ENCODE data around the gene NEK5. TPM values are rescaled to one million over a fixed set of nuclear protein-coding genes. Genes with fewer than 3 reads are reported as not detected.
"Not testable (repeated sequence)": the region's sequence is repeated elsewhere in the genome, so short reads cannot be mapped to it uniquely, and the experiment has no call there.

NEK5 gene
- total and polyA plus RNA-seq, 2 experiments from 2014 or later: 1.2 to 1.3 TPM

GRCh38 chr13:52033039-52033438, 95.8 kb downstream of the NEK5 start:
- H3K4me2 ChIP-seq: no peak overlapping the region
- no peaks in the 10 kb centered on the region for H4K20me1 ChIP-seq (ENCODE audit: insufficient read depth, poor library complexity, severe bottlenecking)
- peaks cover 7% of the 10 kb centered on the region for H3K4me1 ChIP-seq (ENCODE audit: insufficient read depth)
- no peak overlapping the region for H3K4me3 ChIP-seq
- WGBS (ENCODE audit: low lambda C conversion rate, missing lambda C conversion rate): 94% methylated on average over 2 of the region's 2 CpGs
- H3K27me3 ChIP-seq: no peaks in the 10 kb centered on the region
- H3K36me3 ChIP-seq (replicated peaks; ENCODE audit: insufficient read depth, low read depth): no peaks in the 10 kb centered on the region
- no peak overlapping the region for H3K27ac ChIP-seq
- peaks cover 20% of the 10 kb centered on the region for H3K79me2 ChIP-seq
- H3K9me2 ChIP-seq (replicated peaks; ENCODE audit: insufficient read depth): no peaks in the 10 kb centered on the region
- no peak for DNase-seq (ENCODE audit: low spot score)
- no peaks in the 10 kb centered on the region for H3K9me3 ChIP-seq (ENCODE audit: low read depth)
- no peak for TF ChIP-seq EZH2 (IDR thresholded peaks at IDR 0.05; ENCODE audit: borderline replicate concordance)
- no peak for TF ChIP-seq EZH2phosphoT487 (IDR thresholded peaks at IDR 0.05; ENCODE audit: low read depth, severe bottlenecking, unreplicated experiment)
- TF ChIP-seq CTCF (IDR thresholded peaks at IDR 0.05; ENCODE audit: poor library complexity): no peak
- H2AFZ ChIP-seq: no peak overlapping the region

- H3K9me3 ChIP-seq (ENCODE audit: low read depth); H3K4me3 ChIP-seq; DNase-seq (ENCODE audit: low spot score); H2AFZ ChIP-seq; H3K36me3 ChIP-seq (replicated peaks; ENCODE audit: insufficient read depth, low read depth); H3K27me3 ChIP-seq; H3K4me2 ChIP-seq; H4K20me1 ChIP-seq (ENCODE audit: insufficient read depth, poor library complexity, severe bottlenecking); H3K9me2 ChIP-seq (replicated peaks; ENCODE audit: insufficient read depth); H3K27ac ChIP-seq: not testable (repeated sequence)
- Histone ChIP-seq H3K4me1 (ENCODE audit: insufficient read depth) (peaks cover 13% of the 10 kb centered on the region), H3K79me2 (peaks cover 44% of the 10 kb centered on the region)
- 98% methylated on average over 6 of the region's 6 CpGs for WGBS (ENCODE audit: low lambda C conversion rate, missing lambda C conversion rate)
These were observed 98.5 kb downstream of the NEK5 start for GRCh38 chr13:52030401-52030800.

GRCh38 chr13:52029569-52029968, 99.3 kb downstream of the NEK5 start:
- Histone ChIP-seq H4K20me1 (ENCODE audit: insufficient read depth, poor library complexity, severe bottlenecking) (peaks cover 2% of the 10 kb centered on the region), H3K9me3 (ENCODE audit: low read depth) (no peaks in the 10 kb centered on the region), H3K4me2 (no peak overlapping the region), H3K27me3 (no peaks in the 10 kb centered on the region), H3K36me3 (replicated peaks; ENCODE audit: insufficient read depth, low read depth) (no peaks in the 10 kb centered on the region), H3K4me3 (no peak overlapping the region), H3K9me2 (replicated peaks; ENCODE audit: insufficient read depth) (no peaks in the 10 kb centered on the region), H3K4me1 (ENCODE audit: insufficient read depth) (peaks cover 18% of the 10 kb centered on the region), H3K27ac (no peak overlapping the region), H3K79me2 (peaks cover 44% of the 10 kb centered on the region), H2AFZ (no peak overlapping the region)
- DNase-seq (ENCODE audit: low spot score): no peak
- 96% methylated on average over 4 of the region's 4 CpGs for WGBS (ENCODE audit: low lambda C conversion rate, missing lambda C conversion rate)
- TF ChIP-seq EZH2phosphoT487 (IDR thresholded peaks at IDR 0.05; ENCODE audit: low read depth, severe bottlenecking, unreplicated experiment) (no peak), CTCF (IDR thresholded peaks at IDR 0.05; ENCODE audit: poor library complexity) (no peak), EZH2 (IDR thresholded peaks at IDR 0.05; ENCODE audit: borderline replicate concordance) (no peak)

GRCh38 chr13:52027832-52028231, 101.0 kb downstream of the NEK5 start:
- Histone ChIP-seq H3K4me1 (ENCODE audit: insufficient read depth) (peaks cover 18% of the 10 kb centered on the region), H3K27me3 (no peaks in the 10 kb centered on the region), H3K4me3 (no peak overlapping the region), H3K79me2 (peaks cover 44% of the 10 kb centered on the region), H3K4me2 (no peak overlapping the region), H3K9me2 (replicated peaks; ENCODE audit: insufficient read depth) (no peaks in the 10 kb centered on the region), H2AFZ (no peak overlapping the region), H4K20me1 (ENCODE audit: insufficient read depth, poor library complexity, severe bottlenecking) (peaks cover 2% of the 10 kb centered on the region), H3K27ac (no peak overlapping the region), H3K9me3 (ENCODE audit: low read depth) (no peaks in the 10 kb centered on the region), H3K36me3 (replicated peaks; ENCODE audit: insufficient read depth, low read depth) (no peaks in the 10 kb centered on the region)
- 100% methylated on average over 1 of the region's 1 CpG for WGBS (ENCODE audit: low lambda C conversion rate, missing lambda C conversion rate)
- no peak for DNase-seq (ENCODE audit: low spot score)
- TF ChIP-seq CTCF (IDR thresholded peaks at IDR 0.05; ENCODE audit: poor library complexity) (no peak), EZH2phosphoT487 (IDR thresholded peaks at IDR 0.05; ENCODE audit: low read depth, severe bottlenecking, unreplicated experiment) (no peak), EZH2 (IDR thresholded peaks at IDR 0.05; ENCODE audit: borderline replicate concordance) (no peak)

Measured in hepatocyte (in vitro differentiated cells).